Kidney capillary endothelial cell (primary cell): ENCODE results near the gene SNAP25.

ENCODE experiments used
- DNase-seq: peaks from one replicate; pipeline ENCODE4 v3.0.0-alpha.2; 2018; ENCODE audit warnings: low spot score

SNAP25 gene

DNA sequence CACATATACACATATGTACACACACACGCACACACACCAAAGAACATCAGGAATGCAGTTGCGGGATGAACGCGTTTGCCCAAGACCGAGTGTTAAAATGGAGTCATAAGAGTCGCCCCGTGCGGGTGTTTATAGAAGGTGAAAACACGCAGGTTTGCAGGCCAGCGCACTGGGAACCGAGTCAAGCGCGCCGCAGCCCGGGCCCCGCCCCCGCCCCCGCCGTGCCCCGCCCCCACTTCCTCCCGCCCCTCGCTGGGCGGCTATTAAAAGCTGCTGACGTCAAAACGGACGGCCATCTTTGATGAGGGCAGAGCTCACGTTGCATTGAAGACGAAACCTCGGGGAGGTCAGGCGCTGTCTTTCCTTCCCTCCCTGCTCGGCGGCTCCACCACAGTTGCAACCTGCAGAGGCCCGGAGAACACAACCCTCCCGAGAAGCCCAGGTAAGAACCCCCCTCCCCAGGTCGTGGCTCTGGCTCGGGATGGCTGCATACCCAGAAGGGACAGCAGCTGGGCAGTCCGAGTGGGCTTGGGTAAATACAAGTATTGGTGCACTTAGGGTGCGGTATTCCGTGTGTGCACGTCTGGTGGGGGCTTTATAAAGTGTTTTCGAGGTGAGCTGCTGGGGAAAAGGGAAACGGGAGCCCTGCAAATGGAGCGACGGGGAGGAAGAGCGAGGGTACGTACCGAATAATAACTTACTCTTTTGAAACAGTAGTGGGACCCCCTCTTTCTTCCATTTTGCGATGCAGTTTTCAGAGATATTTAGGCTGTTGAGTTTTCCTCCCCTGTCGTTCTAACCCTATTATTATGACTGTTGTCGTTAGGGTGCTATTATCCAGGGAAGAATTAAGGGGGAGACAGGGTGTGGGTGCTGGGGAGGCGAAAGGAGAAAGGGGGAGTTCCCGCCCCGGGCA lies at the start of gene SNAP25:
TSS of gene SNAP25 (plus strand) at position 295 of the 916 bp plus-strand sequence. CDS start 56,662 bp downstream, outside the sequence.
- DNase-seq: peak; percentile 47

DNA sequence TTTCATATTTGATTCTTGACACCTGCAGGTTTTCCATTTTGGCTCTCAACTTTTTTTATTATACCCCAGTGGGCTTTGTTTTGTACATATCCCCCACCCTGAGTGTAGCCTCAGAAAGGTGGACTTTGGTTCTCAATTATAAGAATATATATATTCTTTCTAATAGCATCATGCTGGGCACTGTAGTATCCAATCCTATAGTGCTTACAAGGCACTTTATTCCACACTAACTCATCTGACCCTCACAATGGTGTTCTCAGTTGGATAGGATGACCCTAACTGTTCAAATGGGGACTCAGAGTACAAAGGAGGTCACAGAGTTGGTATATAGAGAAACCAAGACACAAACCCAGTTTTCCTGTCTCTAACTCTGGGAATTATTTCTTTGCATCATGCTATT lies 48.9 kb upstream of the SNAP25 start:
- no peak for DNase-seq

DNA sequence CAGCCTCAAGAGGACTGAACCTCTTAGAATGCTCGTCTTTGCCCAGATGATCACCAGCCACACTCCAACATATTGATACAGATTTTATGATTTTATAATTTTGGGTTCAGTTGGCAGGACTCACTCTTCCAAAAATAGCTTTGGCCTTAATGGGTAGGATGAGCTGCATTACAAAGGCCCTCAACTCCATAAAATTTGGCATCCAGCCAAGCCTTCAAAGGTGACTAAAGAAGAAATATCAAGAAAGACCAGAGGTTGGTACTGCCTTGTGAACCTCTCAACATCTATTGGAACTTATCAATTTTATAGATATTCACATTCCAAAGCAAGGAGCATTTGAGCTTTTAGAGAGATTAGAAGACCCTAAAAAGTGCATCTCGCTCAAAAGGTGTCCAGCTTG lies 48.4 kb upstream of the SNAP25 start:
- DNase-seq: no peak

GRCh38 chr20:10171864-10172751 lies 46.5 kb upstream of the SNAP25 start:
- DNase-seq: peak; percentile 51

DNA sequence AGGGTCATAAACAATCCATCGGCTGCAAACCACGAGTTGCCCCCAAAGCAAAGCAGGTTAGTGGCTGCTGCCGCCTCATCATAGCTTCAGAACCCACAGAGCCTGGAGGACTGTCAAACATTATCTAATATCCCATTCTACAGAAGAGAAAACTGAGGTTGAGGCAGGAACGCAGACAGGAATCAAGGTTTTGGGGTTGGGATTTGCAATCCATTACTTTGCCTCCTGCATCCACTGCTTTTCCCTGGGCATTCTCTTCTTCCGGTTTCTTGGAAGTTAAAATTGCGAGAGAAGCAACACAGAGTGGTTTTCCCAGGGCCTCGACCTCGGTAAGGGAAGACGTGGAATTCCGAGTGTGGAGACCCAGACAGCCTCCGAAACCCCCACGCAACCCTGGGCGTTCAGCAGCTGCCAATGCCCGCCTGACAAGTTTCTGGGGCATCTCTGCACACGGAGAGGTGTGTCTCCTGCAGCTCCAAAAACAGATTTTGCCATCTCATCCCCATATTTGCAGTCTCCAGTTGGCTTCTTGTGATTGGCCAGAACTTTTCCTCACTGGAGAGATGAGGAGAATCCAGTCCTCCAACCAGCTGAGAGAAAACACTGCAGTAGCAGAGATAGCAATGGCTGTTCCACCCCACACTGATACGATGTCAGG lies 45.5 kb upstream of the SNAP25 start:
- no peak for DNase-seq

GRCh38 chr20:10174400-10174799 lies 44.2 kb upstream of the SNAP25 start:
- no peak for DNase-seq

GRCh38 chr20:10177326-10177725 lies 41.3 kb upstream of the SNAP25 start:
- DNase-seq: no peak

GRCh38 chr20:10178091-10178490 lies 40.5 kb upstream of the SNAP25 start:
- no peak for DNase-seq

GRCh38 chr20:10178727-10179313 lies 39.8 kb upstream of the SNAP25 start:
- no peak for DNase-seq

DNA sequence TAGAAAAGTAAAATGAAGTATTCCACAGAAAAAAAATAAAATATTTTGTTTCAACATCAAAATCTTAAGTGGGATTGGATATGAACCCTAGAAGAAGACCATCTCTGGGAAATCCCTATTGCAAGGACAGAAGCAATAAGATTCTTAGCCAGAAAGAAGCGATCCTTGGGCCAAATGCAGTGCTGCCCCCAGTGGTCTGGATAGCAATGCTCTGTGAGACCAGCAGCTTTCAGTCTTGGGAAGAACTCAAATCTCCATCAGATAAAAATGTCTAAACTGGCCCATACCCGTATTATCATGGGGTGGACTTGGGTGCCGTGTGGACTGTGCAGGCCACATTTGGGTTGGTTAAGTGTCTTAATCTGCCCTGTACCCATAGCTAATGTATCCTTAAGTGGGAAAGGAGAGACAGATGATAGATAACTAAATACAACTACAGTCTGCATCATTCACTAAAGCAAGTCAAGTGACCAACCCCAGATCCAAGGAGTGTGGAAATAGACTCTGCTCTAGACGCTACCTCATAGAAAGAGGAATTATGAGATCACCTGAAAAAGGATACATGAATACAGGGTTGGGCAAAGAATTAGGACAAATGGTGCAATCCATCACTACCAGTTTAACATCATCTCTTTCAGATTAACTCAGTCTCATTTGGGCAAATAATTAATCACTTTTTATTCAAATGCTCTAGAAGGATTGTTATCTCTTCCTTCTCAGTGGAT lies 38.9 kb upstream of the SNAP25 start:
- DNase-seq: no peak

- DNase-seq: no peak
Measured at GRCh38 chr20:10180651-10181235, 37.9 kb upstream of the SNAP25 start.

DNA sequence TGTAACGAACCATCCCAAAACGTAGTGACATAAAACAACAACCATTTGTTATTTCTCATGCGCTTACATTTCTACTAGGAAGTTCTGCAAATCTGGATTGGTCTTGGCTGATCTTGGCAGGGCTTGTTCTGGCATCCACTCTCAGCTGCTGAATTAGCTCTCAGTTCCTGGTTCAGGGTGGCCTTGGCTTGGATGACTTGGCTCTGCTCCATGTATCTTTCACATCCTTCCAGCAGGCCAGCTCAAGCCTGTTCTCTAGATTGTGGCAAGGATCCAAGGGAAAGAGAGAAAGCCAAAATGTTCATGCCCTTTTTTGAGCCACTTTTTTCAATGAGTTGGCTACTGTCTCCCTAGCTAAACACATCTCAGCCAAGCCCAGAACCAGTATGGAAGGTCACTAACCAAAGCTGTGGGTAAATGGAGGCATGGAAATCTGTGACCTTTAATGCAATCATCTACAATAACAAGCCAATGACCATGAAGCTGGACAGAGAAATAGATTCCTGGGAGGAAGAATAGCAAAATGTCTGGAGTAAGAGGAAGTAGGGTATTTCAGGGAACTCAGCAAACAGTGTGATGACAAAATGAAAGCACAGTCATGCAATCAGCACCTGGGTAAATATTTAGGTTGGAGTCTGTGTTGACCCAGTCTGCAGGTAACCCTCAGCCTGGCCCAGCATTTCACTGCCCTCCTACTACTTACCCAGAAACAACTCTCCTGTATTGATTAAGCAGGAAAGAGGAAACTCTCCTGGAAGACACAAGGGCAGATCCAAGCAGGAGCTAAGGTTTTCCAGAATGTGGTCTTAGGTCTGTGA lies 32.7 kb upstream of the SNAP25 start:
- no peak for DNase-seq

DNA sequence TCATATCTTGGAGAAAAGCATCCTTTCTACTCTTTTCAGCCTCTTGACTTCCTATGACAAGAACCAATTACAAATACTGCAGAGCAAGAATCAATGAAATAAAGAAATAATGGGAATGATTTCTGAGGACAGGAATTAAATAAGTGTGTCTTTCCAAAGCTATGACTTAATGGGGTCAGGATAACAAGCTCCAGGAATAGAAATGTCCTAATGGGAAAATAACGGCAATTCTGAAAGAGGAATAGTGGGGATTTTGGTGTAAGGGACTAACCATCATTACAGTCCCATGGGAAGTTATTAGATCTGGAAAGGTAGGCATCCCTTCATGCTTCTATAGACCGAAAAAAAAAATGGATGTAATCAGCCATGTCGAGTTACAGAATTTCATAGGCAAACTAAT lies 28.2 kb upstream of the SNAP25 start:
- DNase-seq: no peak

DNA sequence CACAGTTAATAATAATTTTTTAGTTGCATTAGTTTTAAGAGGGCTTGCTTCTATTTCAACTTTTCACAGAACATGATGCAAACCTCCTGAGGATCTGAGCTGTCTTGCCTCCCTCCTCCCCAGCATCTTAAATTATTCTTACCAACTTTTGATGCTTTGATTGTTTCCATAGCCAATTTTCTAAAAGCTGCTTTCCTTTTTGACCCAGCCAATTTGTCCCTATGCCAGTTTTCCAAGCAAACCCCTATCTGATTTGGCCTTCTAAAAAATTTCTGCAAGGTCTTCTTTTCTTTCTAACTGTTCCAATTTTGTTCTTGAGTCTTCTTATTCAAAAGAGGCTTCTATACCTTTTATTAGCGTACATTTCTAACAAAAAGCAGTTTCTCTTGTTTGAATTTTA lies 26.5 kb upstream of the SNAP25 start:
- DNase-seq: no peak

GRCh38 chr20:10194166-10194565 lies 24.5 kb upstream of the SNAP25 start:
- DNase-seq: no peak

DNA sequence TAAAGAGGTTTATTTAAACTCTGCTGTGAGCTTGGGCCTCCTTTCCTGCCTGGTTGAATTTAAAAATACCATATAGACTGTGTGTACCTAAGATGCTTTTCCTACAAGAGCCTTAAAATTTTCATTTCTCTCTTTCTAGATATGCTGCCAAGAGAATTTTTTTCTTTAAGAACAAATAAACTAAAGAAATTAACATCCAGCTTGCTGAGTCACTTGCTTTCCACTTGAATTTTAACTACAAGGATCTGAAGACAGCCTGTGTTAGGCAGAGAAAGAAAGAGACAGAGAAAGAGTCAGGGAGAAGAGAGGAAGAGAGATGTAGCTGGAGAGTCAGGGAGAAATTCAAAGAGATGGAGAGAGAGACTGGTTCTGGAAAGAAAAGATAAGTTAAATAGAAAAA lies 18.3 kb upstream of the SNAP25 start:
- DNase-seq: no peak

DNA sequence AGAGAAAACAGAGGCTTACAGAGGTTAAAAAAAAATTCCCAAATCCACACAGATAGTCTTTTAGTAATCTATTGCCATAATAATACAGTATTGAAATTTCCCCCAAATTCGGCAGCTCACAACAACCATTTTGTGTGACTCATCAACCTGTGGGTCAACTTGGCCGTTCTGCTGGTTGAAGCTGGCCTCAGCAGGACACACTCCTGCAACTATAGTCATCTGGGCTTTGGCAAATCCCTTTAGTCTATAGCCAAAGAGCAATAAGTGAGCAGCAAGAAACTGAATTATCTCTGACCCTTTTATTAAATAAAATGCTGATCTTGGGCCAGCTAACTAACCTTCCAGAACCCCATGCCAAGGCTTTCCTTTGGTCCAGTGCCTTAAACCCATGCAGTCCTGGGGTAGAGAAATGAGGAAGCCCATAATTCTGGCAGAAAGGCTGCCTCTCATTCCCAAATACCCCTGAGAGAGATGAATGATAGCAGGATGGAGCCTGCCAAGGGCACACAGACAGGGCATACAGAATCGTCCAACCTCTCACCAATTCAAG lies 17.2 kb upstream of the SNAP25 start:
- DNase-seq: no peak

- DNase-seq: no peak
Measured at GRCh38 chr20:10209091-10209490, 9.5 kb upstream of the SNAP25 start.

- no peak for DNase-seq
Measured at GRCh38 chr20:10213526-10213925, 5.1 kb upstream of the SNAP25 start.
